Measurements from ENCODE around the gene ASH1L.
"Not testable (repeated sequence)": the region's sequence is repeated elsewhere in the genome, so short reads cannot be mapped to it uniquely, and the experiment has no call there.

The ASH1L gene

GRCh38 chr1:155293086-155293749, 269.4 kb downstream of the ASH1L start:
- no peak for TF ChIP-seq ZFP30 (CRISPR knock-in tag; IDR thresholded peaks at IDR 0.05)
- TF ChIP-seq, protein P1, sequence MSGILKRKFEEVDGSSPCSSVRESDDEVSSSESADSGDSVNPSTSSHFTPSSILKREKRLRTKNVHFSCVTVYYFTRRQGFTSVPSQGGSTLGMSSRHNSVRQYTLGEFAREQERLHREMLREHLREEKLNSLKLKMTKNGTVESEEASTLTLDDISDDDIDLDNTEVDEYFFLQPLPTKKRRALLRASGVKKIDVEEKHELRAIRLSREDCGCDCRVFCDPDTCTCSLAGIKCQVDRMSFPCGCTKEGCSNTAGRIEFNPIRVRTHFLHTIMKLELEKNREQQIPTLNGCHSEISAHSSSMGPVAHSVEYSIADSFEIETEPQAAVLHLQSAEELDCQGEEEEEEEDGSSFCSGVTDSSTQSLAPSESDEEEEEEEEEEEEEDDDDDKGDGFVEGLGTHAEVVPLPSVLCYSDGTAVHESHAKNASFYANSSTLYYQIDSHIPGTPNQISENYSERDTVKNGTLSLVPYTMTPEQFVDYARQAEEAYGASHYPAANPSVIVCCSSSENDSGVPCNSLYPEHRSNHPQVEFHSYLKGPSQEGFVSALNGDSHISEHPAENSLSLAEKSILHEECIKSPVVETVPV (CRISPR knock-in tag; IDR thresholded peaks at IDR 0.05), result no peak
- TF ChIP-seq, protein P2, sequence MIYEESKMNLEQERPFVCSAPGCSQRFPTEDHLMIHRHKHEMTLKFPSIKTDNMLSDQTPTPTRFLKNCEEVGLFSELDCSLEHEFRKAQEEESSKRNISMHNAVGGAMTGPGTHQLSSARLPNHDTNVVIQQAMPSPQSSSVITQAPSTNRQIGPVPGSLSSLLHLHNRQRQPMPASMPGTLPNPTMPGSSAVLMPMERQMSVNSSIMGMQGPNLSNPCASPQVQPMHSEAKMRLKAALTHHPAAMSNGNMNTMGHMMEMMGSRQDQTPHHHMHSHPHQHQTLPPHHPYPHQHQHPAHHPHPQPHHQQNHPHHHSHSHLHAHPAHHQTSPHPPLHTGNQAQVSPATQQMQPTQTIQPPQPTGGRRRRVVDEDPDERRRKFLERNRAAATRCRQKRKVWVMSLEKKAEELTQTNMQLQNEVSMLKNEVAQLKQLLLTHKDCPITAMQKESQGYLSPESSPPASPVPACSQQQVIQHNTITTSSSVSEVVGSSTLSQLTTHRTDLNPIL (CRISPR knock-in tag; IDR thresholded peaks at IDR 0.05; ENCODE audit: low read depth), result no peak
- TF ChIP-seq ZNF70 (CRISPR knock-in tag; IDR thresholded peaks at IDR 0.05), result no peak
- TF ChIP-seq CSDC2 (CRISPR knock-in tag; IDR thresholded peaks at IDR 0.05), result no peak
- no peak for TF ChIP-seq ZFP3 (CRISPR knock-in tag; IDR thresholded peaks at IDR 0.05)
- TF ChIP-seq RARB (CRISPR knock-in tag; IDR thresholded peaks at IDR 0.05), result no peak
- no peak for TF ChIP-seq BACH2 (CRISPR knock-in tag; IDR thresholded peaks at IDR 0.05; ENCODE audit: borderline replicate concordance)
- TF ChIP-seq ZC3H10 (CRISPR knock-in tag; IDR thresholded peaks at IDR 0.05), result no peak
- ATAC-seq, result no peak; the same call in 2 of the 3 replicates

GRCh38 chr1:155291006-155291405, 271.6 kb downstream of the ASH1L start:
- not testable (repeated sequence) for ATAC-seq

GRCh38 chr1:155287987-155288543, 274.5 kb downstream of the ASH1L start:
- TF ChIP-seq ESRRG (CRISPR knock-in tag; IDR thresholded peaks at IDR 0.05) (no peak), ZNF8 (CRISPR knock-in tag; IDR thresholded peaks at IDR 0.05) (no peak), OSR1 (CRISPR knock-in tag; IDR thresholded peaks at IDR 0.05) (no peak), TCF4 (CRISPR knock-in tag; IDR thresholded peaks at IDR 0.05; ENCODE audit: borderline replicate concordance) (no peak), ZFP30 (CRISPR knock-in tag; IDR thresholded peaks at IDR 0.05) (no peak), ZFP3 (CRISPR knock-in tag; IDR thresholded peaks at IDR 0.05) (no peak), ISL1 (CRISPR knock-in tag; IDR thresholded peaks at IDR 0.05) (no peak), ZNF565 (CRISPR knock-in tag; conservative IDR thresholded peaks at IDR 0.05; ENCODE audit: low read depth) (no peak), SNAI2 (CRISPR knock-in tag; IDR thresholded peaks at IDR 0.05) (no peak), GLIS3 (CRISPR knock-in tag; IDR thresholded peaks at IDR 0.05) (no peak), ZC3H10 (CRISPR knock-in tag; IDR thresholded peaks at IDR 0.05) (no peak)
- TF ChIP-seq, protein P2 (CRISPR knock-in tag; IDR thresholded peaks at IDR 0.05; ENCODE audit: low read depth), result no peak
- ATAC-seq, result no peak

DNA sequence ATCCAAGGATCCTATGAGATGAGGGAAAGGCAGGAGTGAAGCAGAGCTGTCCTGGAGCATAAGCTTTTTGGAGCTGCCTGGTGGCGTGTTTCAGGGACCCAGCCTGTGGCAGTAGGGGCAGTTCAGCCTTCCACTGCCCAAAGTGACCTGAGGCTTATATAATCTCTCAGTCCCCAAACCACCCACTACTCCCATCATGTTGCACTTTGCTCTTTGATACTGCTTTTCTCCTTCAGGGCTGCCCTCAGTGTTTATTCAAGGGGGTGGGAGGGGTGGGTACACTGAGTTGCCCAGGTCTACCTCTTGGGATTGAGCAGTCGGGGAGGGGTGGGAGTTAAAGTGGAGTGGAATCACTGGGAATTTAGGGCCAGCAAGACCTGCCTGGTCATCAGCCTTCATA, 276.1 kb downstream of the ASH1L start:
- no peak for ATAC-seq
- TF ChIP-seq OSR1 (CRISPR knock-in tag; IDR thresholded peaks at IDR 0.05), result no peak
- TF ChIP-seq ARNTL (CRISPR knock-in tag; IDR thresholded peaks at IDR 0.05; ENCODE audit: borderline replicate concordance, low read depth), result no peak
- TF ChIP-seq GLIS3 (CRISPR knock-in tag; IDR thresholded peaks at IDR 0.05), result no peak
- no peak for TF ChIP-seq ZNF70 (CRISPR knock-in tag; IDR thresholded peaks at IDR 0.05)
- TF ChIP-seq ZC3H10 (CRISPR knock-in tag; IDR thresholded peaks at IDR 0.05), result no peak
- no peak for TF ChIP-seq CSDC2 (CRISPR knock-in tag; IDR thresholded peaks at IDR 0.05)
- TF ChIP-seq RARB (CRISPR knock-in tag; IDR thresholded peaks at IDR 0.05), result no peak
- TF ChIP-seq TCF4 (CRISPR knock-in tag; IDR thresholded peaks at IDR 0.05; ENCODE audit: borderline replicate concordance), result no peak
- TF ChIP-seq TSHZ2 (CRISPR knock-in tag; IDR thresholded peaks at IDR 0.05), result no peak
- no peak for TF ChIP-seq ZNF565 (CRISPR knock-in tag; conservative IDR thresholded peaks at IDR 0.05; ENCODE audit: low read depth)
- TF ChIP-seq, protein P2 (CRISPR knock-in tag; IDR thresholded peaks at IDR 0.05; ENCODE audit: low read depth), result no peak
- no peak for TF ChIP-seq ZFP30 (CRISPR knock-in tag; IDR thresholded peaks at IDR 0.05)
- no peak for TF ChIP-seq BACH2 (CRISPR knock-in tag; IDR thresholded peaks at IDR 0.05; ENCODE audit: borderline replicate concordance)
- no peak for TF ChIP-seq ZFP3 (CRISPR knock-in tag; IDR thresholded peaks at IDR 0.05)
- TF ChIP-seq, protein P3, sequence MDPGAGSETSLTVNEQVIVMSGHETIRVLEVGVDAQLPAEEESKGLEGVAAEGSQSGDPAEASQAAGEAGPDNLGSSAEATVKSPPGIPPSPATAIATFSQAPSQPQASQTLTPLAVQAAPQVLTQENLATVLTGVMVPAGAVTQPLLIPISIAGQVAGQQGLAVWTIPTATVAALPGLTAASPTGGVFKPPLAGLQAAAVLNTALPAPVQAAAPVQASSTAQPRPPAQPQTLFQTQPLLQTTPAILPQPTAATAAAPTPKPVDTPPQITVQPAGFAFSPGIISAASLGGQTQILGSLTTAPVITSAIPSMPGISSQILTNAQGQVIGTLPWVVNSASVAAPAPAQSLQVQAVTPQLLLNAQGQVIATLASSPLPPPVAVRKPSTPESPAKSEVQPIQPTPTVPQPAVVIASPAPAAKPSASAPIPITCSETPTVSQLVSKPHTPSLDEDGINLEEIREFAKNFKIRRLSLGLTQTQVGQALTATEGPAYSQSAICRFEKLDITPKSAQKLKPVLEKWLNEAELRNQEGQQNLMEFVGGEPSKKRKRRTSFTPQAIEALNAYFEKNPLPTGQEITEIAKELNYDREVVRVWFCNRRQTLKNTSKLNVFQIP (CRISPR knock-in tag; IDR thresholded peaks at IDR 0.05; ENCODE audit: borderline replicate concordance, low read depth), result no peak

Data from SK-N-SH treated with all-trans-retinoic acid at 6 μM for 48 hours (cell line).